Measurements from ENCODE around the gene CDKN2C.
A peak's percentile ranks its signal among the peaks of the same experiment; 100 is the strongest.

The CDKN2C gene

GRCh38 chr1:50976890-50977574 is 7.0 kb downstream of the CDKN2C start (continued):
- TF ChIP-seq PATZ1 (tag by site-specific recombination; IDR thresholded peaks at IDR 0.05) (peak; percentile 73; the same call in 1 of the 2 replicates), ZBTB8A (tag by site-specific recombination; IDR thresholded peaks at IDR 0.05) (peak; percentile 78; the same call in 1 of the 2 replicates), ZNF521 (tag by site-specific recombination; IDR thresholded peaks at IDR 0.05) (no peak), ZBTB17 (tag by site-specific recombination; IDR thresholded peaks at IDR 0.05) (peak; percentile 58; the same call in 1 of the 2 replicates), ZBTB6 (tag by site-specific recombination; IDR thresholded peaks at IDR 0.05) (peak; percentile 97), SP2 (tag by site-specific recombination; IDR thresholded peaks at IDR 0.05) (no peak), ZBTB48 (tag by site-specific recombination; IDR thresholded peaks at IDR 0.05) (no peak), PRDM6 (tag by site-specific recombination; IDR thresholded peaks at IDR 0.05) (peak; percentile 57; the same call in 1 of the 2 replicates), PRDM1 (tag by site-specific recombination; IDR thresholded peaks at IDR 0.05) (0 out of 2 replicates have a peak, but pooled peaks have one; percentile 17), TCF7L2 (IDR thresholded peaks at IDR 0.05; ENCODE audit: borderline replicate concordance, low read depth, low read length) (0 out of 2 replicates have a peak, but pooled peaks have one; percentile 35), PRDM10 (tag by site-specific recombination; IDR thresholded peaks at IDR 0.05) (peak; percentile 95), ZNF660 (tag by site-specific recombination; IDR thresholded peaks at IDR 0.05) (peak; percentile 20; the same call in 1 of the 2 replicates), ZNF558 (tag by site-specific recombination; IDR thresholded peaks at IDR 0.05) (no peak)

- Histone ChIP-seq H3K36me3 (ENCODE audit: control insufficient read depth in 2 of 2, insufficient read depth in 1 of 2, low read length in 2 of 2) (peaks cover 0 to 2% of the 10 kb centered on the region in 2 experiments; a peak in 1 of 3 replicates), H3K27ac (ENCODE audit: extremely low read depth, low read depth, low read length) (peak overlapping the region; percentile 99), H3K9me3 (ENCODE audit: control insufficient read depth, insufficient read depth, low read depth, low read length) (no peaks in the 10 kb centered on the region), H3K4me3 (ENCODE audit: low read depth, low read length) (peak overlapping the region; percentile 98), H3K4me1 (ENCODE audit: control insufficient read depth, insufficient read depth, low read length) (peaks cover 10% of the 10 kb centered on the region; the same call in 1 of the 2 replicates)
- CTCF ChIA-PET: interaction anchor here (0.8 to 3.2 kb wide), 6 partner anchors 12 to 211 kb away, joined by 3 to 13 read pairs (median 4); partner anchors contain the start of gene FAF1
- POLR2A ChIA-PET: interaction anchor here (0.8 to 8.1 kb wide), 7 partner anchors 8 to 307 kb away, joined by 3 to 157 read pairs (median 3); partner anchors contain the start of genes CDKN2C and FAF1
- TF ChIP-seq ZNF501 (tag by site-specific recombination; IDR thresholded peaks at IDR 0.05): no peak
- no peak for TF ChIP-seq ZNF518A (tag by site-specific recombination; conservative IDR thresholded peaks at IDR 0.05; ENCODE audit: low read depth)
- no peak for TF ChIP-seq YY1 (tag by site-specific recombination; IDR thresholded peaks at IDR 0.05)
- no peak for TF ChIP-seq KLF16 (tag by site-specific recombination; IDR thresholded peaks at IDR 0.05)
- peak; percentile 38; the same call in 1 of the 2 replicates for TF ChIP-seq GLIS1 (tag by site-specific recombination; IDR thresholded peaks at IDR 0.05)
- TF ChIP-seq MEIS1 (CRISPR knock-in tag; IDR thresholded peaks at IDR 0.05; ENCODE audit: borderline replicate concordance): no peak
Observed at GRCh38 chr1:50977575-50978143, 7.6 kb downstream of the CDKN2C start.

Measured in HEK293 (cell line).